Effector memory CD4-positive, alpha-beta T cell (primary cell): Measurements from ENCODE around the gene PROC.

Experiments
- DNase-seq, 3 donors: peaks; one replicate each; pipeline ENCODE4 v3.0.0-alpha.2; 2020
- H3K27ac ChIP-seq: 2 replicates; pipeline ENCODE4 v1.7.0; 2013; ENCODE audit warnings: mild to moderate bottlenecking, low read length, moderate library complexity; ENCODE audit not compliant: insufficient read depth, poor library complexity, severe bottlenecking
- H3K27me3 ChIP-seq: replicated peaks from 2 replicates; pipeline ENCODE4 v1.7.0; 2013; ENCODE audit warnings: mild to moderate bottlenecking, low read length; ENCODE audit not compliant: insufficient read depth, control insufficient read depth, poor library complexity, severe bottlenecking
- H3K36me3 ChIP-seq: 2 replicates; pipeline ENCODE4 v1.7.0; 2013; ENCODE audit warnings: mild to moderate bottlenecking, low read length, moderate library complexity; ENCODE audit not compliant: control insufficient read depth, insufficient read depth
- H3K4me1 ChIP-seq: 2 replicates; pipeline ENCODE4 v1.7.0; 2013; ENCODE audit warnings: low read length, mild to moderate bottlenecking; ENCODE audit not compliant: control insufficient read depth, insufficient read depth, poor library complexity, severe bottlenecking
- H3K4me3 ChIP-seq: 2 replicates; pipeline ENCODE4 v1.7.0; 2013; ENCODE audit warnings: low read length, low read depth, mild to moderate bottlenecking; ENCODE audit not compliant: insufficient read depth, poor library complexity, severe bottlenecking
- H3K9me3 ChIP-seq: 2 replicates; pipeline ENCODE4 v1.7.0; 2013; ENCODE audit warnings: mild to moderate bottlenecking, low read length, moderate library complexity; ENCODE audit not compliant: control insufficient read depth
- total RNA-seq, 3 donors: gene quantifications; one replicate each; lab custom pipeline; 2026; lab: John Stamatoyannopoulos, UW

The PROC gene
- 0 to 0.26 (median 0.19) reads per million in 3 donors for total RNA-seq

GRCh38 chr2:127418300-127419111, at the start of gene PROC:
PROC (plus strand) TSS chr2:127418427; CDS start chr2:127419943, 1,516 bp downstream.
- no peaks in the 10 kb centered on the region for H3K9me3 ChIP-seq
- H3K4me3 ChIP-seq: no peak within 1 kb of the TSS
- no peak within 1 kb of the TSS for H3K27ac ChIP-seq
- no peak for DNase-seq
- H3K4me1 ChIP-seq: peaks cover 18% of the 10 kb centered on the region
- H3K36me3 ChIP-seq: no peaks in the 10 kb centered on the region
- H3K27me3 ChIP-seq: peaks cover 12% of the 10 kb centered on the region

- H3K4me3 ChIP-seq: no peak overlapping the region
- no peaks in the 10 kb centered on the region for H3K27me3 ChIP-seq
- no peak overlapping the region for H3K27ac ChIP-seq
- no peak for DNase-seq
- peaks cover 4% of the 10 kb centered on the region for H3K9me3 ChIP-seq
- H3K36me3 ChIP-seq: no peaks in the 10 kb centered on the region
- no peaks in the 10 kb centered on the region for H3K4me1 ChIP-seq
Measured at GRCh38 chr2:127370010-127370409, 48.2 kb upstream of the PROC start.

- H3K27me3 ChIP-seq: no peaks in the 10 kb centered on the region
- H3K9me3 ChIP-seq: peaks cover 4% of the 10 kb centered on the region
- no peak for DNase-seq
- no peaks in the 10 kb centered on the region for H3K4me1 ChIP-seq
- no peak overlapping the region for H3K4me3 ChIP-seq
- H3K27ac ChIP-seq: no peak overlapping the region
- no peaks in the 10 kb centered on the region for H3K36me3 ChIP-seq
Measured at GRCh38 chr2:127371037-127371436, 47.2 kb upstream of the PROC start.

GRCh38 chr2:127373362-127374083, 44.7 kb upstream of the PROC start:
- Histone ChIP-seq H3K27me3 (no peaks in the 10 kb centered on the region), H3K36me3 (peaks cover 4% of the 10 kb centered on the region), H3K9me3 (peaks cover 4% of the 10 kb centered on the region), H3K4me3 (no peak overlapping the region), H3K27ac (no peak overlapping the region), H3K4me1 (no peaks in the 10 kb centered on the region)
- DNase-seq: no peak

- Histone ChIP-seq H3K9me3 (peaks cover 4% of the 10 kb centered on the region), H3K27ac (no peak overlapping the region), H3K4me3 (no peak overlapping the region), H3K36me3 (peaks cover 4% of the 10 kb centered on the region), H3K4me1 (no peaks in the 10 kb centered on the region), H3K27me3 (no peaks in the 10 kb centered on the region)
- no peak for DNase-seq
Measured at GRCh38 chr2:127376257-127376656, 42.0 kb upstream of the PROC start.

GRCh38 chr2:127377262-127377661, 41.0 kb upstream of the PROC start:
- DNase-seq: no peak
- Histone ChIP-seq H3K27ac (no peak overlapping the region), H3K36me3 (peaks cover 4% of the 10 kb centered on the region), H3K27me3 (no peaks in the 10 kb centered on the region), H3K4me3 (no peak overlapping the region), H3K4me1 (peaks cover 4% of the 10 kb centered on the region), H3K9me3 (peaks cover 4% of the 10 kb centered on the region)

GRCh38 chr2:127378720-127379119, 39.5 kb upstream of the PROC start:
- H3K4me1 ChIP-seq: peaks cover 4% of the 10 kb centered on the region
- H3K27ac ChIP-seq: no peak overlapping the region
- H3K4me3 ChIP-seq: no peak overlapping the region
- H3K36me3 ChIP-seq: peaks cover 4% of the 10 kb centered on the region
- no peak for DNase-seq
- peaks cover under 1% of the 10 kb centered on the region for H3K9me3 ChIP-seq
- no peaks in the 10 kb centered on the region for H3K27me3 ChIP-seq

GRCh38 chr2:127379712-127380355, 38.4 kb upstream of the PROC start:
- Histone ChIP-seq H3K4me1 (peaks cover 4% of the 10 kb centered on the region), H3K36me3 (peaks cover 4% of the 10 kb centered on the region), H3K27me3 (no peaks in the 10 kb centered on the region), H3K27ac (no peak overlapping the region), H3K4me3 (no peak overlapping the region), H3K9me3 (no peaks in the 10 kb centered on the region)
- no peak for DNase-seq

- DNase-seq: no peak
- no peak overlapping the region for H3K4me3 ChIP-seq
- no peaks in the 10 kb centered on the region for H3K27me3 ChIP-seq
- H3K27ac ChIP-seq: no peak overlapping the region
- no peaks in the 10 kb centered on the region for H3K36me3 ChIP-seq
- peaks cover 18% of the 10 kb centered on the region for H3K4me1 ChIP-seq
- H3K9me3 ChIP-seq: no peaks in the 10 kb centered on the region
Measured at GRCh38 chr2:127381762-127382161, 36.5 kb upstream of the PROC start.

GRCh38 chr2:127382831-127383230, 35.4 kb upstream of the PROC start:
- DNase-seq: no peak
- H3K27ac ChIP-seq: no peak overlapping the region
- H3K4me1 ChIP-seq: peaks cover 22% of the 10 kb centered on the region
- H3K36me3 ChIP-seq: no peaks in the 10 kb centered on the region
- H3K9me3 ChIP-seq: no peaks in the 10 kb centered on the region
- no peaks in the 10 kb centered on the region for H3K27me3 ChIP-seq
- no peak overlapping the region for H3K4me3 ChIP-seq
